Mucosa of gallbladder (tissue), 1 donor: ENCODE data around the gene TMEM175. TPM values are rescaled to one million over a fixed set of nuclear protein-coding genes. Genes with fewer than 3 reads are reported as not detected.

Experiments used
- DNase-seq: peaks from one replicate; pipeline ENCODE4 v3.0.0-alpha.2; 2020; ENCODE audit warnings: low spot score
- total RNA-seq: library from RNA; stranded (reverse); gene quantifications from one replicate; pipeline ENCODE4 v1.2.1, GENCODE V29; 2021
- donor health status: DM: no; HTN: no; CAD: no.

Gene TMEM175
- total RNA-seq, result 48.8 TPM

GRCh38 chr4:931960-932712, at the start of gene TMEM175, which contains the start of gene GAK:
Gene TMEM175 (plus strand): TSS chr4:932460. CDS start chr4:947740, 15,280 bp downstream.
Gene GAK (minus strand): TSS chr4:932316. CDS start chr4:932187, 129 bp downstream.
- DNase-seq, result peak; percentile 97

GRCh38 chr4:882646-883045, 49.6 kb upstream of the TMEM175 start:
- DNase-seq, result no peak

GRCh38 chr4:883377-884095, 48.7 kb upstream of the TMEM175 start:
- DNase-seq, result no peak

- no peak for DNase-seq
These were observed 48.0 kb upstream of the TMEM175 start for GRCh38 chr4:884259-884658.

- no peak for DNase-seq
These were observed 47.4 kb upstream of the TMEM175 start for GRCh38 chr4:884896-885295.

- no peak for DNase-seq
These were observed 46.9 kb upstream of the TMEM175 start for GRCh38 chr4:885353-885752.

- DNase-seq, result no peak
These were observed 46.0 kb upstream of the TMEM175 start for GRCh38 chr4:886244-886643.

- DNase-seq, result no peak
These were observed 45.1 kb upstream of the TMEM175 start for GRCh38 chr4:887034-887763.

GRCh38 chr4:888029-888428, 44.2 kb upstream of the TMEM175 start:
- DNase-seq, result no peak

GRCh38 chr4:889516-889915, 42.7 kb upstream of the TMEM175 start:
- no peak for DNase-seq

- no peak for DNase-seq
These were observed 42.1 kb upstream of the TMEM175 start for GRCh38 chr4:890036-890695.

GRCh38 chr4:891747-892146, 40.5 kb upstream of the TMEM175 start:
- DNase-seq, result no peak

GRCh38 chr4:892780-893179, 39.5 kb upstream of the TMEM175 start:
- DNase-seq, result no peak

GRCh38 chr4:893276-893994, 38.8 kb upstream of the TMEM175 start:
- no peak for DNase-seq

GRCh38 chr4:893995-894705, 38.1 kb upstream of the TMEM175 start:
- no peak for DNase-seq

- no peak for DNase-seq
These were observed 36.7 kb upstream of the TMEM175 start for GRCh38 chr4:895596-895995.

GRCh38 chr4:896216-896615, 36.0 kb upstream of the TMEM175 start:
- no peak for DNase-seq

- DNase-seq, result no peak
These were observed 35.6 kb upstream of the TMEM175 start for GRCh38 chr4:896630-897029.

GRCh38 chr4:898123-898522, 34.1 kb upstream of the TMEM175 start:
- DNase-seq, result no peak

- no peak for DNase-seq
These were observed 33.2 kb upstream of the TMEM175 start for GRCh38 chr4:898869-899555.
